Stimulated activated effector memory CD8-positive, alpha-beta T cell treated with anti-CD3 and anti-CD28 coated beads, Interleukin-12 subunit alpha, Interleukin-12 subunit beta, amount 100 ng/mL, for 72 hours (primary cell): ENCODE measurements around the gene KCNT2.

Experiments used
- ATAC-seq: fragments of 150-1000 bp; cut with Tn5 transposase; 2 replicates; pipeline ENCODE4 v1.10.0; 2021
- DNase-seq, 2 donors: peaks; one replicate each; pipeline ENCODE4 v3.0.0; 2021 to 2022; ENCODE audit warnings: low spot score in 2 of 2
- H3K27ac Mint-ChIP-seq: one replicate; pipeline ENCODE4 v1.8.0; 2022; ENCODE audit warnings: mild to moderate bottlenecking, mixed read lengths
- H3K36me3 Mint-ChIP-seq: one replicate; pipeline ENCODE4 v1.8.0; 2022; ENCODE audit warnings: mild to moderate bottlenecking, mixed read lengths
- H3K4me1 Mint-ChIP-seq: one replicate; pipeline ENCODE4 v1.8.0; 2022; ENCODE audit warnings: mixed read lengths
- H3K4me3 Mint-ChIP-seq: one replicate; pipeline ENCODE4 v1.8.0; 2022; ENCODE audit warnings: mild to moderate bottlenecking, mixed read lengths
- H3K9me3 Mint-ChIP-seq: one replicate; pipeline ENCODE4 v1.8.0; 2022; ENCODE audit warnings: mixed read lengths

The KCNT2 gene

GRCh38 chr1:196415978-196416377 is 192.3 kb downstream of the KCNT2 start:
- no peaks in the 10 kb centered on the region for H3K4me1 Mint-ChIP-seq
- H3K27ac Mint-ChIP-seq, result no peak overlapping the region
- H3K4me3 Mint-ChIP-seq, result no peak overlapping the region
- H3K9me3 Mint-ChIP-seq, result peaks cover 2% of the 10 kb centered on the region
- no peak for ATAC-seq
- no peak for DNase-seq
- no peaks in the 10 kb centered on the region for H3K36me3 Mint-ChIP-seq

GRCh38 chr1:196412326-196412725 is 195.9 kb downstream of the KCNT2 start:
- H3K4me3 Mint-ChIP-seq, result no peak overlapping the region
- ATAC-seq (no peak), DNase-seq (no peak)
- H3K9me3 Mint-ChIP-seq, result peaks cover 4% of the 10 kb centered on the region
- H3K27ac Mint-ChIP-seq, result no peak overlapping the region
- no peaks in the 10 kb centered on the region for H3K36me3 Mint-ChIP-seq
- H3K4me1 Mint-ChIP-seq, result no peaks in the 10 kb centered on the region

GRCh38 chr1:196410768-196411167 is 197.5 kb downstream of the KCNT2 start:
- peaks cover 4% of the 10 kb centered on the region for H3K9me3 Mint-ChIP-seq
- no peaks in the 10 kb centered on the region for H3K4me1 Mint-ChIP-seq
- no peak overlapping the region for H3K4me3 Mint-ChIP-seq
- DNase-seq (no peak), ATAC-seq (no peak)
- no peaks in the 10 kb centered on the region for H3K36me3 Mint-ChIP-seq
- no peak overlapping the region for H3K27ac Mint-ChIP-seq

GRCh38 chr1:196409586-196409985 is 198.7 kb downstream of the KCNT2 start:
- H3K4me1 Mint-ChIP-seq, result no peaks in the 10 kb centered on the region
- DNase-seq, result no peak
- peaks cover 4% of the 10 kb centered on the region for H3K9me3 Mint-ChIP-seq
- H3K36me3 Mint-ChIP-seq, result no peaks in the 10 kb centered on the region
- H3K4me3 Mint-ChIP-seq, result no peak overlapping the region
- ATAC-seq, result no peak
- H3K27ac Mint-ChIP-seq, result no peak overlapping the region

GRCh38 chr1:196407358-196408051 is 200.7 kb downstream of the KCNT2 start:
- ATAC-seq (no peak), DNase-seq (no peak)
- H3K36me3 Mint-ChIP-seq, result no peaks in the 10 kb centered on the region
- peaks cover 4% of the 10 kb centered on the region for H3K9me3 Mint-ChIP-seq
- no peak overlapping the region for H3K4me3 Mint-ChIP-seq
- H3K27ac Mint-ChIP-seq, result no peak overlapping the region
- H3K4me1 Mint-ChIP-seq, result no peaks in the 10 kb centered on the region

GRCh38 chr1:196405839-196406238 is 202.4 kb downstream of the KCNT2 start:
- Mint-ChIP-seq H3K36me3 (no peaks in the 10 kb centered on the region), H3K4me3 (no peak overlapping the region), H3K4me1 (no peaks in the 10 kb centered on the region), H3K9me3 (peaks cover 1% of the 10 kb centered on the region), H3K27ac (no peak overlapping the region)
- no peak for ATAC-seq
- no peak for DNase-seq

GRCh38 chr1:196403803-196404690 is 204.2 kb downstream of the KCNT2 start:
- Mint-ChIP-seq H3K27ac (no peak overlapping the region), H3K4me3 (no peak overlapping the region), H3K9me3 (no peaks in the 10 kb centered on the region), H3K4me1 (no peaks in the 10 kb centered on the region), H3K36me3 (no peaks in the 10 kb centered on the region)
- DNase-seq, result no peak
- no peak for ATAC-seq

GRCh38 chr1:196401891-196402290 is 206.3 kb downstream of the KCNT2 start:
- no peak overlapping the region for H3K4me3 Mint-ChIP-seq
- H3K27ac Mint-ChIP-seq, result no peak overlapping the region
- no peaks in the 10 kb centered on the region for H3K9me3 Mint-ChIP-seq
- no peak for ATAC-seq
- H3K36me3 Mint-ChIP-seq, result no peaks in the 10 kb centered on the region
- no peaks in the 10 kb centered on the region for H3K4me1 Mint-ChIP-seq
- no peak for DNase-seq

- DNase-seq, result no peak
- no peak for ATAC-seq
- Mint-ChIP-seq H3K9me3 (no peaks in the 10 kb centered on the region), H3K4me1 (no peaks in the 10 kb centered on the region), H3K36me3 (no peaks in the 10 kb centered on the region), H3K27ac (no peak overlapping the region), H3K4me3 (no peak overlapping the region)
Measured at GRCh38 chr1:196401452-196401833, 206.8 kb downstream of the KCNT2 start.

GRCh38 chr1:196400478-196401451 is 207.5 kb downstream of the KCNT2 start:
- ATAC-seq (no peak), DNase-seq (no peak)

GRCh38 chr1:196399713-196400112 is 208.5 kb downstream of the KCNT2 start:
- Mint-ChIP-seq H3K36me3 (no peaks in the 10 kb centered on the region), H3K9me3 (no peaks in the 10 kb centered on the region), H3K27ac (no peak overlapping the region), H3K4me1 (no peaks in the 10 kb centered on the region), H3K4me3 (no peak overlapping the region)
- no peak for ATAC-seq
- no peak for DNase-seq

More at GRCh38 chr1:196400478-196401451, 207.5 kb downstream of the KCNT2 start:
- Mint-ChIP-seq H3K4me1 (no peaks in the 10 kb centered on the region), H3K9me3 (no peaks in the 10 kb centered on the region), H3K36me3 (no peaks in the 10 kb centered on the region), H3K27ac (no peak overlapping the region), H3K4me3 (no peak overlapping the region)

- ATAC-seq (no peak), DNase-seq (no peak)
- H3K36me3 Mint-ChIP-seq, result no peaks in the 10 kb centered on the region
- H3K4me1 Mint-ChIP-seq, result no peaks in the 10 kb centered on the region
- no peak overlapping the region for H3K4me3 Mint-ChIP-seq
- no peaks in the 10 kb centered on the region for H3K9me3 Mint-ChIP-seq
- H3K27ac Mint-ChIP-seq, result no peak overlapping the region
Measured at GRCh38 chr1:196393742-196394141, 214.5 kb downstream of the KCNT2 start.

- no peak overlapping the region for H3K4me3 Mint-ChIP-seq
- H3K27ac Mint-ChIP-seq, result no peak overlapping the region
- H3K36me3 Mint-ChIP-seq, result no peaks in the 10 kb centered on the region
- H3K9me3 Mint-ChIP-seq, result no peaks in the 10 kb centered on the region
- no peak for DNase-seq
- no peak for ATAC-seq
- no peaks in the 10 kb centered on the region for H3K4me1 Mint-ChIP-seq
Measured at GRCh38 chr1:196393282-196393681, 215.0 kb downstream of the KCNT2 start.

- H3K4me1 Mint-ChIP-seq, result no peaks in the 10 kb centered on the region
- no peak overlapping the region for H3K4me3 Mint-ChIP-seq
- no peak for ATAC-seq
- no peak overlapping the region for H3K27ac Mint-ChIP-seq
- DNase-seq, result no peak
- no peaks in the 10 kb centered on the region for H3K36me3 Mint-ChIP-seq
- H3K9me3 Mint-ChIP-seq, result no peaks in the 10 kb centered on the region
Measured at GRCh38 chr1:196387766-196388165, 220.5 kb downstream of the KCNT2 start.

- Mint-ChIP-seq H3K4me3 (no peak overlapping the region), H3K36me3 (no peaks in the 10 kb centered on the region), H3K27ac (no peak overlapping the region), H3K4me1 (no peaks in the 10 kb centered on the region), H3K9me3 (no peaks in the 10 kb centered on the region)
- no peak for ATAC-seq
- no peak for DNase-seq
Measured at GRCh38 chr1:196385109-196385508, 223.1 kb downstream of the KCNT2 start.
